ENCODE measurements around the gene TLE3. TPM values are rescaled to one million over a fixed set of nuclear protein-coding genes. Genes with fewer than 3 reads are reported as not detected.

TLE3 gene
- total and polyA plus RNA-seq, 2 of the 13 experiments (the other 11 are each of a cell fraction or from before 2014, with no cell fraction given), result 11.9 to 13.8 TPM

GRCh38 chr15:70050441-70050840 is 47.3 kb downstream of the TLE3 start:
- Histone ChIP-seq H3K9ac (ENCODE audit: insufficient read depth, low read depth, low read length) (no peak overlapping the region), H3K4me1 (ENCODE audit: insufficient read depth, low read length) (no peaks in the 10 kb centered on the region), H3K27me3 (ENCODE audit: control insufficient read depth in 1 of 2, insufficient read depth in 2 of 2, low read length in 2 of 2) (no peaks in the 10 kb centered on the region), H3K4me2 (ENCODE audit: low read depth, low read length) (no peak overlapping the region), H3K36me3 (replicated peaks in 1 of 2; ENCODE audit: control insufficient read depth in 1 of 2, insufficient read depth in 2 of 2, low read length in 2 of 2) (peaks cover 25 to 53% of the 10 kb centered on the region in 2 experiments; a peak in 4 of 5 replicates), H4K20me1 (ENCODE audit: insufficient read depth, low read length) (no peaks in the 10 kb centered on the region), H2AFZ (ENCODE audit: low read length) (no peak overlapping the region), H3K9me3 (ENCODE audit: low read length) (no peaks in the 10 kb centered on the region), H3K4me3 (replicated peaks in 1 of 3; ENCODE audit: insufficient read depth in 1 of 3, low read depth in 2 of 3, low read length in 3 of 3) (no peak overlapping the region), H3K79me2 (ENCODE audit: insufficient read depth, low read length) (no peaks in the 10 kb centered on the region), H3K27ac (ENCODE audit: extremely low read length, insufficient read depth, low read length) (no peak overlapping the region)
- FAIRE-seq (no peak), ATAC-seq (no peak), DNase-seq (ENCODE audit: low spot score) (no peak)
- no TSS peak for BruUV-seq (replicated peaks)
- POLR2A ChIA-PET, result no interaction called here
- CTCF ChIA-PET (ENCODE audit: low intra/inter-chr PET ratio, low total read pairs), result no interaction called here
- 98% methylated on average over 9 of the region's 9 CpGs for WGBS (ENCODE audit: low lambda C conversion rate)
- in situ Hi-C loops (cut with HindIII; ENCODE audit: extremely low pct_ligation_motif_present, low pct_unique_long_range_greater_than_20kb) (no loop called here), intact Hi-C loops (cut with micrococcal nuclease; ENCODE audit: unreplicated experiment) (no loop called here)
- no peak for TF ChIP-seq PATZ1 (CRISPR knock-in tag; IDR thresholded peaks at IDR 0.05)
- TF ChIP-seq ZBTB37 (CRISPR knock-in tag; IDR thresholded peaks at IDR 0.05), result no peak
- no peak for TF ChIP-seq ZNF264 (CRISPR knock-in tag; IDR thresholded peaks at IDR 0.05)
- TF ChIP-seq RNF219 (CRISPR knock-in tag; IDR thresholded peaks at IDR 0.05), result no peak
- no peak for TF ChIP-seq SRSF1 (optimal IDR thresholded peaks at IDR 0.05; ENCODE audit: low read depth, low read length)
- TF ChIP-seq PRMT3 (CRISPR knock-in tag; IDR thresholded peaks at IDR 0.05; ENCODE audit: borderline replicate concordance, low read depth), result no peak
- TF ChIP-seq ZNF766 (CRISPR knock-in tag; IDR thresholded peaks at IDR 0.05; ENCODE audit: borderline replicate concordance), result no peak
- TF ChIP-seq AKAP8 (CRISPR knock-in tag; IDR thresholded peaks at IDR 0.05), result no peak
- no peak for TF ChIP-seq ARID4A (CRISPR knock-in tag; IDR thresholded peaks at IDR 0.05; ENCODE audit: borderline replicate concordance)
- no peak for TF ChIP-seq ZNF354B (CRISPR knock-in tag; IDR thresholded peaks at IDR 0.05)
- no peak for TF ChIP-seq ZNF296 (CRISPR knock-in tag; conservative IDR thresholded peaks at IDR 0.05)
- no peak for TF ChIP-seq RFXANK (CRISPR knock-in tag; IDR thresholded peaks at IDR 0.05)
- no peak for TF ChIP-seq ZNF251 (CRISPR knock-in tag; IDR thresholded peaks at IDR 0.05)
- TF ChIP-seq CENPBD1 (CRISPR knock-in tag; IDR thresholded peaks at IDR 0.05; ENCODE audit: borderline replicate concordance, low read depth), result no peak
- TF ChIP-seq PRPF4 (IDR thresholded peaks at IDR 0.05; ENCODE audit: low read depth, low read length, poor library complexity, severe bottlenecking), result no peak
